Parathyroid adenoma (tissue), 2 donors: Measurements from ENCODE around the gene INTS12.
"Not testable (repeated sequence)": the region's sequence is repeated elsewhere in the genome, so short reads cannot be mapped to it uniquely, and the experiment has no call there.

ENCODE experiments used
- H2AFZ ChIP-seq: fragments of 300-600 bp; sonication (generic); one replicate; pipeline ENCODE4 v1.7.0; 2017; ENCODE audit warnings: antibody characterized with exemption, mild to moderate bottlenecking
- H3K27ac ChIP-seq: fragments of 300-600 bp; sonication (generic); one replicate; pipeline ENCODE4 v1.7.0; 2017
- H3K27me3 ChIP-seq: fragments of 300-600 bp; sonication (generic); one replicate; pipeline ENCODE4 v1.7.0; 2017; ENCODE audit warnings: low read length; ENCODE audit not compliant: control insufficient read depth, insufficient read depth
- H3K36me3 ChIP-seq: fragments of 300-600 bp; sonication (generic); one replicate; pipeline ENCODE4 v1.7.0; 2017; ENCODE audit warnings: low read length; ENCODE audit not compliant: control insufficient read depth, insufficient read depth
- H3K4me1 ChIP-seq: fragments of 300-600 bp; sonication (generic); one replicate; pipeline ENCODE4 v1.7.0; 2017; ENCODE audit warnings: control low read depth
- H3K4me2 ChIP-seq: fragments of 300-600 bp; sonication (generic); one replicate; pipeline ENCODE4 v1.7.0; 2017; ENCODE audit warnings: low read length
- H3K4me3 ChIP-seq: fragments of 300-600 bp; sonication (generic); one replicate; pipeline ENCODE4 v1.7.0; 2017; ENCODE audit warnings: low read depth, low read length
- H3K79me2 ChIP-seq: fragments of 300-600 bp; sonication (generic); one replicate; pipeline ENCODE4 v1.7.0; 2017; ENCODE audit warnings: control low read depth
- H3K9ac ChIP-seq: fragments of 300-600 bp; sonication (generic); one replicate; pipeline ENCODE4 v1.7.0; 2017; ENCODE audit warnings: mild to moderate bottlenecking
- H3K9me3 ChIP-seq: fragments of 300-600 bp; sonication (generic); one replicate; pipeline ENCODE4 v1.7.0; 2017; ENCODE audit warnings: low read length; ENCODE audit not compliant: control insufficient read depth
- TF ChIP-seq, protein P1 (sequence below): fragments of 300-600 bp; sonication (generic); IDR thresholded peaks from one replicate; pipeline ENCODE4 v1.7.0; 2017; ENCODE audit warnings: antibody characterized with exemption, mild to moderate bottlenecking
- donor health status: primary hyperparathyroidism.

Gene INTS12

DNA sequence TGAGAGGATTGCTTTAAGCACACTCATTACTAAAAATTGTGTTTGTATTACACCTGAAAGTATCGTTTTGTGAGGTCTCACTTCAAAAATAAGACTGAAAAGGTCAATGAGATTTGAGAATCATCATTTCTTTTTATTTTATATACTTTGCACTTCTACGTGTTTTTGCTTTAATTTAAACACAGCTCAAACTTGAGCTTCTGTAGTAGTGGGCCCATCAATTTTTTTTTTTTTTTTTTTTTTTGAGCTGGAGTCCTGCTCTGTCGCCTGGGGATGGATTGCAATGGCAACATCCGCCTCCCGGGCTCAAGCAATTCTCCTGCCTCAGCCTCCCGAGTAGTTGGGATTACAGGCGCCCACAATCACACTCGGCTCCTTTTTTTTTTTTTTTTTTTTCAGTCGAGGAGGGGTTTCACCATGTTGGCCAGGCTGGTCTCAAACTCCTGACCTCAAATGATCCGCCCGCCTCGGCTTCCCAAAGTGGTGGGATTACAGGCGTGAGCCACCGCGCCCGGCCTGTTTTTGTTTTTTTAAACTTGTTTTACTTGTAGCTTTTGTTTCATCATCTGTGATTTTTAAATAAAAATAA, 1.6 kb upstream of the INTS12 start:
- peaks cover 5% of the 10 kb centered on the region for H3K4me1 ChIP-seq
- H3K36me3 ChIP-seq, result no peaks in the 10 kb centered on the region
- H3K9ac ChIP-seq, result no peak overlapping the region
- H3K4me3 ChIP-seq, result no peak overlapping the region
- no peak overlapping the region for H2AFZ ChIP-seq
- no peaks in the 10 kb centered on the region for H3K27me3 ChIP-seq
- peaks cover 6% of the 10 kb centered on the region for H3K79me2 ChIP-seq
- H3K4me2 ChIP-seq, result no peak overlapping the region
- TF ChIP-seq, protein P1, sequence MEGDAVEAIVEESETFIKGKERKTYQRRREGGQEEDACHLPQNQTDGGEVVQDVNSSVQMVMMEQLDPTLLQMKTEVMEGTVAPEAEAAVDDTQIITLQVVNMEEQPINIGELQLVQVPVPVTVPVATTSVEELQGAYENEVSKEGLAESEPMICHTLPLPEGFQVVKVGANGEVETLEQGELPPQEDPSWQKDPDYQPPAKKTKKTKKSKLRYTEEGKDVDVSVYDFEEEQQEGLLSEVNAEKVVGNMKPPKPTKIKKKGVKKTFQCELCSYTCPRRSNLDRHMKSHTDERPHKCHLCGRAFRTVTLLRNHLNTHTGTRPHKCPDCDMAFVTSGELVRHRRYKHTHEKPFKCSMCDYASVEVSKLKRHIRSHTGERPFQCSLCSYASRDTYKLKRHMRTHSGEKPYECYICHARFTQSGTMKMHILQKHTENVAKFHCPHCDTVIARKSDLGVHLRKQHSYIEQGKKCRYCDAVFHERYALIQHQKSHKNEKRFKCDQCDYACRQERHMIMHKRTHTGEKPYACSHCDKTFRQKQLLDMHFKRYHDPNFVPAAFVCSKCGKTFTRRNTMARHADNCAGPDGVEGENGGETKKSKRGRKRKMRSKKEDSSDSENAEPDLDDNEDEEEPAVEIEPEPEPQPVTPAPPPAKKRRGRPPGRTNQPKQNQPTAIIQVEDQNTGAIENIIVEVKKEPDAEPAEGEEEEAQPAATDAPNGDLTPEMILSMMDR, result no peak
- no peaks in the 10 kb centered on the region for H3K9me3 ChIP-seq
- H3K27ac ChIP-seq, result no peak overlapping the region

DNA sequence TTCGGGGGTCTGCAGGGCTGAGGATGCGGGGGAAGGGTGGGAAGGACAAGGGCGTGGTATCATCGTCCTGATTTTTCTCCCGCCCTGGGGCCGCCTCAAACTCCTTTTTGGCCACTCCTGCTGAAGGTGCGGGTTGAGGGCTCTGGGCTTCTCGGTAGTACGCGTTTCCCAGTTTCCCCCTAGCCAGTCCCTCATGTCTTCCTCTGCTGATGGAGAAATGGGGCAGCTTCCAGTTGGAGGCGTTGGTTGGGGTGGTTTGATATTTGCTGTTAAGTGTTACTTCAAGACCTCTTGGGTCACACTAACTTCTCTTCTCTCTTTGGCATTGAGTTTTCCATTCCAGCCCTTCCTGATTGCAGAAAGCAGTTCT, 577 bp upstream of the INTS12 start:
- H3K79me2 ChIP-seq, result peaks cover 6% of the 10 kb centered on the region
- H3K4me3 ChIP-seq, result peak overlapping the region; percentile 90
- TF ChIP-seq, protein P1, result no peak
- H3K4me2 ChIP-seq, result peak overlapping the region; percentile 97
- no peaks in the 10 kb centered on the region for H3K9me3 ChIP-seq
- no peaks in the 10 kb centered on the region for H3K36me3 ChIP-seq
- peak overlapping the region; percentile 74 for H3K27ac ChIP-seq
- H3K4me1 ChIP-seq, result peaks cover 5% of the 10 kb centered on the region
- peak overlapping the region; percentile 42 for H3K9ac ChIP-seq
- no peaks in the 10 kb centered on the region for H3K27me3 ChIP-seq
- H2AFZ ChIP-seq, result peak overlapping the region; percentile 86

DNA sequence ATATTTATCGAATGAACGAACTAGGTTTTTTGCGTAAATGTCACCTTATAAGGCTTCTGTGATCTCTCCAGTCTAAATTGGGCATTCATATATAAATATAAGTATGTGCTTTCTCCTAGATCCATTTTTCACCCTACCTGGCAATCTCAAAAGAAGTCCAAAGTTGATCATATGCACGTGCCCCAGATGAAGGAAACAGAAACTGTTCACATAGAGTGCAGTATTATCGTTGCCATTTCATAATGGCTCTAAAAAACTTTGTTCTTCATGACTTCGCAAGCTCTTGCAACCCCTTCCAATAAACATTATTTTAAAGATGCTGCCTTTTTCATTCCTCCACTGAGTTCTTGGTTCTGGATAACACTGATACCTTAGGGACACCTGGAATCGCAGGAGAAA, 708 bp downstream of the INTS12 start:
- Histone ChIP-seq H3K36me3 (no peaks in the 10 kb centered on the region), H3K4me2 (peak overlapping the region; percentile 97), H3K9me3 (no peaks in the 10 kb centered on the region), H3K79me2 (peaks cover 6% of the 10 kb centered on the region), H3K4me3 (peak overlapping the region; percentile 90), H3K4me1 (peaks cover 5% of the 10 kb centered on the region), H3K9ac (peak overlapping the region; percentile 61), H3K27ac (no peak overlapping the region), H2AFZ (peak overlapping the region; percentile 86), H3K27me3 (no peaks in the 10 kb centered on the region)
- TF ChIP-seq, protein P1, result no peak

DNA sequence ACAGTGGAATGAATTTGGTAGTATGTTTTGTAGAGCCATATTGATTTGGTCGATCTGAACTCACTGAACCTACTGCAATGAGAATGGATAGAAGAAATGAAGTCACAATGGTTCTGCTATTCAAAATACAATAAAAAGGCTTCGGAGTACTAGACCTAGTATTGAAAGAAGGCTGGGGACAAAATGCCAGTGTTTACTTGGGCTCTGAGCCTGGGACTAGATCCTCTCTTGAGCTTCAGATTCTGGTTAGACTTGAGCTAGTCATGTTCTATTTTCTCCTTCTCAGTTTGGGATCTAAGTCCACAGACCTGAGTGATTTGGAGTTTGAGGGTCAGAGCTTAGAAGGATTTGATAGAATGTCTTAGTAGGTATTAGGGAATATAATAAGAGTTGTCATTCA, 9.9 kb downstream of the INTS12 start:
- TF ChIP-seq, protein P1, result no peak
- Histone ChIP-seq H3K27me3 (no peaks in the 10 kb centered on the region), H3K4me3 (no peak overlapping the region), H3K79me2 (no peaks in the 10 kb centered on the region), H3K4me1 (no peaks in the 10 kb centered on the region), H3K4me2 (no peak overlapping the region), H3K9me3 (no peaks in the 10 kb centered on the region), H3K27ac (no peak overlapping the region), H3K36me3 (no peaks in the 10 kb centered on the region), H2AFZ (no peak overlapping the region), H3K9ac (no peak overlapping the region)

DNA sequence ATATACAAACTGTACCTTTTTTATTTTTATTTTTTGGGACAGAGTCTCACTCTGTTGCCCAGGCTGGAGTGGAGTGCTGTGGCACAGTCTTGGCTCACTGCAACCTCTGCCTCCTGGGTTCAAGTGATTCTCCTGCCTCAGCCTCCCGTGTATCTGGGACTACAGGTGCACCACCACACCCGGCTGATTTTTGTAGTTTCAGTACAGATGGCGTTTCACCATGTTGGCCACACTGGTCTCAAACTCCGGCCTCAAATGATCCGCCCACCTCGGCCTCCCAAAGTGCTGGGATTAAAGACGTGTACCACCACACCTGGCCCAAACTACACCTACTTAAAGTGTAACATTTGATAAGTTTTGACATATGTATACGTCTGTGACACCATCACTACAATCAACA, 12.7 kb downstream of the INTS12 start:
- H3K4me2 ChIP-seq, result not testable (repeated sequence)

DNA sequence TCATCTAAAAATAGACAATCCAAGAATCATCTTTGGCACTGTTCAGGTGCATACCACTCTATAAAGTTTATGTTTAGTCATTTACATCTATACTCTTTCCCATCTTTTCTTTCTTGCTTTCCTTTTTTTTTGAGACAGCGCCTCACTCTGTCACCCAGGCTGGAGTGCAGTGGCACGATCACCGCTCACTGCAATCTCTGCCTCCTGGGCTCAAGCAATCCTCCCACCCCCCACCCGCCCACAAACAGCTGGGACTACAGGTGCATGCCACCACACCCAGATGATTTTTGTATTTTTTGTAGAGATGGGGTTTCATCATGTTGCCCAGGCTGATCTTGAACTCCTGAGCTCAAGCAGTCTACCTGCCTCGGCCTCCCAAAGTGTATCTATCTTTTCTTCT, 13.7 kb downstream of the INTS12 start:
- H3K36me3 ChIP-seq, H3K4me1 ChIP-seq, H2AFZ ChIP-seq, H3K27me3 ChIP-seq, H3K9ac ChIP-seq, H3K79me2 ChIP-seq, H3K9me3 ChIP-seq, H3K4me2 ChIP-seq, H3K4me3 ChIP-seq, H3K27ac ChIP-seq: not testable (repeated sequence)

More for the DNA sequence above, 12.7 kb downstream of the INTS12 start:
- H3K4me3 ChIP-seq, H3K27me3 ChIP-seq, H3K36me3 ChIP-seq, H3K4me1 ChIP-seq, H3K9me3 ChIP-seq, H3K9ac ChIP-seq, H3K27ac ChIP-seq, H3K79me2 ChIP-seq, H2AFZ ChIP-seq: not testable (repeated sequence)
